Measurements from ENCODE around the gene PIK3R3. TPM values are rescaled to one million over a fixed set of nuclear protein-coding genes. Genes with fewer than 3 reads are reported as not detected.

Gene PIK3R3
- total RNA-seq, 4 donors from 2014 or later = 16.0 to 36.2 (median 20.9) TPM

DNA sequence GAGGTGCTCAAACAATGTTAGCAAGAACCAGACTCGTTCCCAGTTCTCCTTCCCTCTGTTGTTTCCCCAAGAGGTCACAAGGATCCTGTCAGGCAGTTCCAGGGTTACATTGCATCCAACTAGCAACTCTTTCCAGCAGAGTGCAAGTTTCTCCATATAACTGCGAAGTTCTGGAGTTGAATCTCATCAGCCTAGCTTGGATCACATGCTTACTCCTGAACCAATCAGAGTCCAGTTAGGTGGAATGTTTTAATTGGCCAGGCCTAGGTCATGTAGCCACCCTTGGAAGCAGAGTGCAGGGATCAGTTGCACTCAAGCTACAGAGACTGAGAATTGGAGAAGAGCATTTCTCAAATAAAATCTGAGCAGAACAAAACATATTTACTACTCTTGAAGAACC is 15.9 kb upstream of the PIK3R3 start:
- intact Hi-C loops (cut with DNase I) = no loop called here
- Histone ChIP-seq H3K27me3 (no peaks in the 10 kb centered on the region), H3K4me3 (replicated peaks in 1 of 3) (no peak overlapping the region), H3K27ac (no peak overlapping the region), H3K4me1 (peaks cover 0 to 7% of the 10 kb centered on the region in 2 donors), H3K36me3 (no peaks in the 10 kb centered on the region), H3K9me3 (no peaks in the 10 kb centered on the region)
- no peak for TF ChIP-seq POLR2A (IDR thresholded peaks at IDR 0.05)
- TF ChIP-seq, protein P1, sequence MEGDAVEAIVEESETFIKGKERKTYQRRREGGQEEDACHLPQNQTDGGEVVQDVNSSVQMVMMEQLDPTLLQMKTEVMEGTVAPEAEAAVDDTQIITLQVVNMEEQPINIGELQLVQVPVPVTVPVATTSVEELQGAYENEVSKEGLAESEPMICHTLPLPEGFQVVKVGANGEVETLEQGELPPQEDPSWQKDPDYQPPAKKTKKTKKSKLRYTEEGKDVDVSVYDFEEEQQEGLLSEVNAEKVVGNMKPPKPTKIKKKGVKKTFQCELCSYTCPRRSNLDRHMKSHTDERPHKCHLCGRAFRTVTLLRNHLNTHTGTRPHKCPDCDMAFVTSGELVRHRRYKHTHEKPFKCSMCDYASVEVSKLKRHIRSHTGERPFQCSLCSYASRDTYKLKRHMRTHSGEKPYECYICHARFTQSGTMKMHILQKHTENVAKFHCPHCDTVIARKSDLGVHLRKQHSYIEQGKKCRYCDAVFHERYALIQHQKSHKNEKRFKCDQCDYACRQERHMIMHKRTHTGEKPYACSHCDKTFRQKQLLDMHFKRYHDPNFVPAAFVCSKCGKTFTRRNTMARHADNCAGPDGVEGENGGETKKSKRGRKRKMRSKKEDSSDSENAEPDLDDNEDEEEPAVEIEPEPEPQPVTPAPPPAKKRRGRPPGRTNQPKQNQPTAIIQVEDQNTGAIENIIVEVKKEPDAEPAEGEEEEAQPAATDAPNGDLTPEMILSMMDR (IDR thresholded peaks at IDR 0.05) = no peak
- WGBS, 2 donors = 76 to 82% methylated on average over 2 of the region's 2 CpGs
- no peak for DNase-seq

DNA sequence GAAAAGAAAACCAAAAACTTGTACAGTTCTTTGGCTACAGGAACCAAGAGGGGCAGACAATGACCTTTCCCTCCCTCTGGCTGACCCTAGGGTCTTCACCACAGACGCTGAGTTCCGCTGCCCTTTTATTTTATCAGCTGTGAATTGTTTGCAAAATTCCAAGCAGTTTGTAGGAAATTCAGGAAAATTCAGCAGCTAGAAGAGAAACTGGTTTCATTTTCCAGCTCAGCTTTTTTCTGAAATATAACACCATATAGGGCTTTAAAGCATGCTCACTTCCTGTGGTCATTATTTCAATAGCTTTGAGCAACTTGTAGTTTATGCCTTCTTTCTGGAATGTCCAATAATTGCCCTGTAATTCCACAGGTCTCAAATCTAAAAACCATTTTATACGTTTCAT is 5.5 kb upstream of the PIK3R3 start:
- H3K27me3 ChIP-seq = no peaks in the 10 kb centered on the region
- H3K4me1 ChIP-seq = peaks cover 22 to 40% of the 10 kb centered on the region in 2 donors
- H3K9me3 ChIP-seq = no peaks in the 10 kb centered on the region
- 52 to 61% methylated on average over 3 of the region's 3 CpGs for WGBS, 2 donors
- TF ChIP-seq, protein P1 (IDR thresholded peaks at IDR 0.05) = no peak
- no peak for TF ChIP-seq POLR2A (IDR thresholded peaks at IDR 0.05)
- no peaks in the 10 kb centered on the region for H3K36me3 ChIP-seq
- H3K27ac ChIP-seq = peak overlapping the region in 2 of 3 donors; percentile 27 to 51
- DNase-seq = no peak
- H3K4me3 ChIP-seq (replicated peaks in 1 of 3) = no peak overlapping the region
- intact Hi-C loops (cut with DNase I) = loop anchor here (5.0 kb wide), 1 partner anchor 39 kb away; the partner anchor contains the start of genes P3R3URF and TSPAN1

DNA sequence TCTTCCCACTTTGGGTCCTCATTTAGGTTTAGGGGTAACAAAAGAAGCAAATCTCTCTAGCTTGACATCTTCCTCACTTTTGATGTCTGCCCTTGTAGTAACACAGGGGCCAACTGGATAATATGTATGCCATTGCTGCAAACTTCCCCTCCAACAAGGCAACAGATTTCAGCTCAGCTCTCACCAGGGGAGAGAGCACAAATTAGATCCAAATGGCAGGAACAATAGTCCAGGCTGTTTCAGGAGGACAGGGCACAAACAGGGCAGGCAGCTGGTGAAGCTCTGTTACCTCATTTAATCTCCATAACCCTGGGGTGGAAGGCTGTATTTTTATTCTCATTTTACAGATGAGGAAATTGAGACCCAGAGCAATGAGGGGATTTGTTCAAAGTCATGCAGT is 4.3 kb upstream of the PIK3R3 start:
- Histone ChIP-seq H3K4me3 (replicated peaks in 1 of 3) (no peak overlapping the region), H3K27ac (no peak overlapping the region), H3K27me3 (no peaks in the 10 kb centered on the region), H3K4me1 (peaks cover 22 to 40% of the 10 kb centered on the region in 2 donors), H3K9me3 (no peaks in the 10 kb centered on the region), H3K36me3 (no peaks in the 10 kb centered on the region)
- DNase-seq = no peak
- intact Hi-C loops (cut with DNase I) = loop anchor here (5.0 kb wide), 1 partner anchor 41 kb away; the partner anchor contains the start of genes P3R3URF and TSPAN1
- TF ChIP-seq, protein P1 (IDR thresholded peaks at IDR 0.05) = no peak
- no peak for TF ChIP-seq POLR2A (IDR thresholded peaks at IDR 0.05)

DNA sequence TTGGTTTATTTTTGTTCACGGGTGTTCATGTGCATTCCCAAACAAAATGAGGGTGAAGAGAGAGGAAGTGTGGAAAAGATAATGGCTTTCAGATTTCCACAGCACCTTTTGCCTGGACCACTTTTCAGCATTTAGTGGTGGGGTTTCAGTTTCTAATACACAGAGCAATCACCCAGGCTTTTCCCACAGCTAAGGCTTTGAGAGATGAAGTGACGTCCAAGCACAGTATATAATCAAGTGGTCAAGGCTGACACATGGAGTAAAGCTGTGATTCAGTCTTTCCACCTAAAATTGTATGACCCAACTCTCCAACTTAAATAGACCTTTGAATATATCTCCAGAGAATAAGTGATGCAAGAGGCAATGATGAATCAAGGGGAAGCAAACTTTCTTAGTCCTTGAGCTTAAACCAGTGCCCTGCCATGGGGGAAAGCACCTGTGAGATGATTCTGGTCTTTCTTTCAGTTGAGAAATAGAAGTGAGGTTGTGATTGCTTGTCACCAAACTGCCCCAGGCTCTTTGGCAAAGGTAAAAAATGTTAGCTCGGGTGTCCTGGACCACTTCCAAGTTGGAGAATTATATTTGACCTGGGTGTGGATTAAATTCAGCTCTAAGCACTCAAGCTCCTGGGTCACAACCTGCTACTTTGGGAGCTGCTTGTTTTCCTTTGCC is 2.4 kb upstream of the PIK3R3 start:
- no peaks in the 10 kb centered on the region for H3K36me3 ChIP-seq
- no peak overlapping the region for H3K4me3 ChIP-seq (replicated peaks in 1 of 3)
- no peak for TF ChIP-seq POLR2A (IDR thresholded peaks at IDR 0.05)
- TF ChIP-seq, protein P1 (IDR thresholded peaks at IDR 0.05) = no peak
- 15 to 22% methylated on average over 3 of the region's 3 CpGs for WGBS, 2 donors
- DNase-seq = peak; percentile 67 to 71
- H3K9me3 ChIP-seq = no peaks in the 10 kb centered on the region
- peaks cover 25 to 40% of the 10 kb centered on the region in 2 donors for H3K4me1 ChIP-seq
- intact Hi-C loops (cut with DNase I) = loop anchor here (5.0 kb wide), 1 partner anchor 43 kb away; the partner anchor contains the start of genes P3R3URF and TSPAN1
- H3K27me3 ChIP-seq = no peaks in the 10 kb centered on the region
- peak overlapping the region; percentile 65 to 93 (median 72) for H3K27ac ChIP-seq

DNA sequence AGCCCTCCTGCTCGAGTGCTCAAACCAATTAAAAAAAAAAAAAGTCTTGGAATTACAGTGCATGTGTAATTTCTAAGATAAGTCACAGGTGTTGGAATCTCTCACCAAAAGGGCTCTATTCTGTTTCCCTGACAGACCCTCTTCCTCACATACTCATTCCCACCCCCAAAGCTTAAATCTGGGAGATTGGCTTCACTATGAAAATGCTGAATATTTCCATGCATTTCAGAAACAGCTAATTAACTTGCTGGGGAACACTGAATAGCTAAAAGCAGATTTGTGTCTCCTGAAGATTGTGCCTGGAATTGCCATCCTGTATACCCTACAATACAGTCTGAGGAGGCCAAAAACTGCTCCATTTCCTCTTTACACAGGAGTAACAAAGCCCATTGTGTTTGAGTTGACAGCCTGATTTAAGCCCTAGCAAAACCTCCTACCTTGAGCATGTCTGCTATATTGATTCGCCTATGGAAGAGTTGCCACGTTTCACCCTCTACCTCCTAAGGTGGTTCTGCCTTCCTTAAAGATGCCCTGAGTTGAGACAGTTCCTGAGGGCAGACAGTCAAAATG is 1.4 kb upstream of the PIK3R3 start:
- peak overlapping the region; percentile 65 to 93 (median 72) for H3K27ac ChIP-seq
- no peak for DNase-seq
- intact Hi-C loops (cut with DNase I) = no loop called here
- peak overlapping the region in 1 of 3 donors; percentile 53 for H3K4me3 ChIP-seq (replicated peaks in 1 of 3)
- 55 to 61% methylated on average over 3 of the region's 3 CpGs for WGBS, 2 donors
- H3K36me3 ChIP-seq = no peaks in the 10 kb centered on the region
- H3K27me3 ChIP-seq = no peaks in the 10 kb centered on the region
- peaks cover 26 to 40% of the 10 kb centered on the region in 2 donors for H3K4me1 ChIP-seq
- TF ChIP-seq, protein P1 (IDR thresholded peaks at IDR 0.05) = no peak
- TF ChIP-seq POLR2A (IDR thresholded peaks at IDR 0.05) = no peak
- H3K9me3 ChIP-seq = no peaks in the 10 kb centered on the region

All from thyroid gland (tissue), 4 donors.